HEK293 (cell line): ENCODE results near the gene FBXO10.
"Not testable (repeated sequence)": the region's sequence is repeated elsewhere in the genome, so short reads cannot be mapped to it uniquely, and the experiment has no call there.

ENCODE experiments used
- ELK4 ChIP-seq: IDR thresholded peaks from 2 replicates; pipeline ENCODE4 v1.6.1; 2011; ENCODE audit warnings: mild to moderate bottlenecking, low read depth, low read length, borderline replicate concordance
- PBX3 ChIP-seq: sonication (generic); formaldehyde crosslinking; IDR thresholded peaks from 2 replicates; pipeline ENCODE4 v1.8.1; 2022; ENCODE audit warnings: mild to moderate bottlenecking, moderate library complexity, missing genetic modification reagents
- WT1 ChIP-seq: fragments of 450-650 bp; formaldehyde crosslinking; IDR thresholded peaks from 2 replicates; pipeline ENCODE4 v1.5.1; 2016; ENCODE audit warnings: missing biosample characterization, missing genetic modification characterization
- ZNF133 ChIP-seq: fragments of 450-650 bp; formaldehyde crosslinking; IDR thresholded peaks from 2 replicates; pipeline ENCODE4 v1.5.1; 2016; ENCODE audit warnings: missing biosample characterization, missing genetic modification characterization
- ZNF202 ChIP-seq: fragments of 450-650 bp; formaldehyde crosslinking; IDR thresholded peaks from 2 replicates; pipeline ENCODE4 v1.5.1; 2016; ENCODE audit warnings: missing biosample characterization, missing genetic modification characterization, borderline replicate concordance
- ZNF274 ChIP-seq, 2 experiments: fragments of 200-500 bp in 1 of 2; fragments of 450-650 bp in 1 of 2; sonication (Bioruptor generic) in 1 of 2; formaldehyde crosslinking in 1 of 2; IDR thresholded peaks; 2 replicates each; pipeline versions ENCODE4 v1.5.1 to v1.6.1; 2014 to 2016; ENCODE audit warnings: borderline replicate concordance in 1 of 2, inconsistent platforms in 1 of 2, low read length in 1 of 2, missing biosample characterization in 1 of 2, missing genetic modification characterization in 1 of 2
- ZNF433 ChIP-seq: fragments of 450-650 bp; formaldehyde crosslinking; IDR thresholded peaks from 2 replicates; pipeline ENCODE4 v1.5.1; 2016; ENCODE audit warnings: missing biosample characterization, missing genetic modification characterization, low read depth
- ZNF623 ChIP-seq: fragments of 450-650 bp; formaldehyde crosslinking; IDR thresholded peaks from 2 replicates; pipeline ENCODE4 v1.5.1; 2016; ENCODE audit warnings: missing biosample characterization, missing genetic modification characterization
- ZNF707 ChIP-seq: fragments of 450-650 bp; formaldehyde crosslinking; IDR thresholded peaks from 2 replicates; pipeline ENCODE4 v1.5.1; 2016; ENCODE audit warnings: missing biosample characterization, missing genetic modification characterization
- ZNF776 ChIP-seq: fragments of 450-650 bp; formaldehyde crosslinking; IDR thresholded peaks from 2 replicates; pipeline ENCODE4 v1.5.0; 2017; ENCODE audit warnings: missing biosample characterization, missing genetic modification characterization, borderline replicate concordance
- TF ChIP-seq, protein P1 (sequence below): fragments of 450-650 bp; formaldehyde crosslinking; IDR thresholded peaks from 2 replicates; pipeline ENCODE4 v1.5.1; 2016; ENCODE audit warnings: missing biosample characterization, missing genetic modification characterization

DNA sequence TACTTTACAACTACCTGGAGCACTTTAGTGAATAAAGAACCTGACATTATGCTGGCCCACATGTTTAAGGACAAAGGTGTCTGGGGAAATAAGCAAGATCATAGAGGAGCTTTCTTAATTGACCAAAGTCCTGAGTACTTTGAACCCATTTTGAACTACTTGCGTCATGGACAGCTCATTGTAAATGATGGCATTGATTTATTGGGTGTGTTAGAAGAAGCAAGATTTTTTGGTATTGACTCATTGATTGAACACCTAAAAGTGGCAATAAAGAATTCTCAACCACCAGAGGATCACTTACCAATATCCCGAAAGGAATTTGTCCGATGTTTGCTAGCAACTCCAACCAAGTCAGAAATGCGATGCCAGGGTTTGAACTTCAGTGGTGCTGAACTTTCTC, 98.7 kb downstream of the FBXO10 start:
- TF ChIP-seq, protein P1, sequence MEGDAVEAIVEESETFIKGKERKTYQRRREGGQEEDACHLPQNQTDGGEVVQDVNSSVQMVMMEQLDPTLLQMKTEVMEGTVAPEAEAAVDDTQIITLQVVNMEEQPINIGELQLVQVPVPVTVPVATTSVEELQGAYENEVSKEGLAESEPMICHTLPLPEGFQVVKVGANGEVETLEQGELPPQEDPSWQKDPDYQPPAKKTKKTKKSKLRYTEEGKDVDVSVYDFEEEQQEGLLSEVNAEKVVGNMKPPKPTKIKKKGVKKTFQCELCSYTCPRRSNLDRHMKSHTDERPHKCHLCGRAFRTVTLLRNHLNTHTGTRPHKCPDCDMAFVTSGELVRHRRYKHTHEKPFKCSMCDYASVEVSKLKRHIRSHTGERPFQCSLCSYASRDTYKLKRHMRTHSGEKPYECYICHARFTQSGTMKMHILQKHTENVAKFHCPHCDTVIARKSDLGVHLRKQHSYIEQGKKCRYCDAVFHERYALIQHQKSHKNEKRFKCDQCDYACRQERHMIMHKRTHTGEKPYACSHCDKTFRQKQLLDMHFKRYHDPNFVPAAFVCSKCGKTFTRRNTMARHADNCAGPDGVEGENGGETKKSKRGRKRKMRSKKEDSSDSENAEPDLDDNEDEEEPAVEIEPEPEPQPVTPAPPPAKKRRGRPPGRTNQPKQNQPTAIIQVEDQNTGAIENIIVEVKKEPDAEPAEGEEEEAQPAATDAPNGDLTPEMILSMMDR: not testable (repeated sequence)
- TF ChIP-seq ZNF707 (tag by site-specific recombination); ZNF623 (tag by site-specific recombination); ZNF133 (tag by site-specific recombination); WT1 (tag by site-specific recombination); ZNF274 (IDR thresholded peaks at IDR 0.05; ENCODE audit: low read length); ZNF274 (tag by site-specific recombination; IDR thresholded peaks at IDR 0.05; ENCODE audit: borderline replicate concordance); ZNF433 (tag by site-specific recombination); PBX3 (CRISPR knock-in tag); ZNF202; ELK4; ZNF776 (tag by site-specific recombination): not testable (repeated sequence)
